SU-DHL-6 (cell line): ENCODE data around the gene ARHGEF38.

Experiments used
- H2AFZ ChIP-seq: fragments of 200-600 bp; sonication (generic); 2 replicates; pipeline ENCODE4 v1.6.1; 2014; ENCODE audit warnings: low read depth, mild to moderate bottlenecking, moderate library complexity, mixed read lengths, antibody characterized with exemption, low read length; ENCODE audit not compliant: severe bottlenecking
- H3F3A ChIP-seq: fragments of 200-600 bp; shearing (Covaris generic); 2 replicates; pipeline ENCODE4 v1.6.0; 2016; ENCODE audit warnings: antibody characterized with exemption, mild to moderate bottlenecking; ENCODE audit not compliant: insufficient read depth
- H3K27ac ChIP-seq: fragments of 200-600 bp; sonication (generic); 2 replicates; pipeline ENCODE4 v1.5.1; 2016; ENCODE audit warnings: low read depth, mild to moderate bottlenecking, low read length, moderate library complexity, mixed read lengths
- H3K27me3 ChIP-seq: fragments of 200-600 bp; sonication (generic), shearing (Covaris generic); 2 replicates; pipeline ENCODE4 v1.6.0; 2014; ENCODE audit warnings: mild to moderate bottlenecking, low read length
- H3K36me3 ChIP-seq: fragments of 200-600 bp; sonication (generic); 2 replicates; pipeline ENCODE4 v1.6.1; 2014; ENCODE audit warnings: mild to moderate bottlenecking, low read length, mixed read lengths
- H3K4me2 ChIP-seq: fragments of 300-600, 200-600 bp; shearing (Covaris generic), sonication (generic); 2 replicates; pipeline ENCODE4 v1.6.0; 2014; ENCODE audit warnings: low read length, low read depth, mild to moderate bottlenecking; ENCODE audit not compliant: poor library complexity, severe bottlenecking
- H3K4me3 ChIP-seq: fragments of 200-600 bp; sonication (generic); 2 replicates; pipeline ENCODE4 v1.5.1; 2014; ENCODE audit warnings: antibody characterized with exemption, low read length, mild to moderate bottlenecking, mixed read lengths; ENCODE audit not compliant: insufficient read depth, poor library complexity, severe bottlenecking
- H3K79me2 ChIP-seq: fragments of 200-600 bp; sonication (generic); 2 replicates; pipeline ENCODE4 v1.6.1; 2014; ENCODE audit warnings: mild to moderate bottlenecking, low read length, moderate library complexity; ENCODE audit not compliant: insufficient read depth
- H3K9ac ChIP-seq: fragments of 200-600 bp; sonication (generic); 2 replicates; pipeline ENCODE4 v1.7.0; 2014; ENCODE audit warnings: mild to moderate bottlenecking, low read length
- H3K9me2 ChIP-seq: fragments of 200-600 bp; sonication (generic); replicated peaks from 2 replicates; pipeline ENCODE4 v1.6.1; 2014; ENCODE audit warnings: low read length; ENCODE audit not compliant: insufficient read depth
- H3K9me3 ChIP-seq: fragments of 200-600 bp; sonication (generic); 2 replicates; pipeline ENCODE4 v1.6.1; 2014; ENCODE audit warnings: low read length, mixed read lengths; ENCODE audit not compliant: insufficient read depth
- H4K20me1 ChIP-seq: fragments of 200-600 bp; sonication (generic); 2 replicates; pipeline ENCODE4 v1.6.1; 2014; ENCODE audit warnings: low read depth, mild to moderate bottlenecking, antibody characterized with exemption, low read length, moderate library complexity, mixed read lengths
- CTCF ChIP-seq: fragments of 200-600 bp; sonication (generic); IDR thresholded peaks from one replicate; pipeline ENCODE4 v1.5.1; 2017; ENCODE audit warnings: antibody characterized with exemption, mild to moderate bottlenecking, low read length, moderate library complexity; ENCODE audit not compliant: insufficient read depth, poor library complexity, severe bottlenecking
- EZH2phosphoT487 ChIP-seq: fragments of 200-600 bp; sonication (generic), shearing (Covaris generic); conservative IDR thresholded peaks from 2 replicates; pipeline ENCODE4 v1.6.1; 2018; ENCODE audit warnings: mild to moderate bottlenecking, antibody characterized with exemption, low read length, moderate library complexity, mixed read lengths

ARHGEF38 gene

DNA sequence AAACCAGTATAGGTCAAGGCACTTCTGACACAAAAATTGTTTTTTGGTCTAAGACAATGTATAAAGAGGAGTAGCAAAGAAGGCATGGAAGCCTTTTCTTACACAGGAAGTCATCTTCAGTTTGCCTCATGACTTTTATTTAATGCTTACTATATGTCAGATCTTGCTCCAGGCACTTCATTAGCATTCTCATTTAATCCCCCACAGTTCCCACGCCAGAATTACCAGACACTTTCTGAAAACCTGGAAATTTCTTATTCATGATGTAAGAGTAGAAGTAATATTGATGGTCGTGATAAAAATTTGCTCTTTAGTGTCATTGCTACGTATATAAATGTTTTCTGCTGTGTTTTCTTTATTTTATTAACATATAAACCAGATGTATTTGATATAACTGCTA, 39.2 kb downstream of the ARHGEF38 start:
- H2AFZ ChIP-seq = no peak overlapping the region
- no peaks in the 10 kb centered on the region for H4K20me1 ChIP-seq
- H3K9me2 ChIP-seq = no peaks in the 10 kb centered on the region
- no peak overlapping the region for H3K4me3 ChIP-seq
- H3K27me3 ChIP-seq = no peaks in the 10 kb centered on the region
- no peaks in the 10 kb centered on the region for H3K79me2 ChIP-seq
- H3K36me3 ChIP-seq = no peaks in the 10 kb centered on the region
- no peak overlapping the region for H3K27ac ChIP-seq
- no peak overlapping the region for H3K9ac ChIP-seq
- H3K9me3 ChIP-seq = no peaks in the 10 kb centered on the region
- H3F3A ChIP-seq = no peaks in the 10 kb centered on the region
- no peak for TF ChIP-seq EZH2phosphoT487
- TF ChIP-seq CTCF = no peak
- no peak overlapping the region for H3K4me2 ChIP-seq

- Histone ChIP-seq H3F3A (no peaks in the 10 kb centered on the region), H3K9ac (no peak overlapping the region), H2AFZ (no peak overlapping the region), H3K9me2 (no peaks in the 10 kb centered on the region), H3K27ac (no peak overlapping the region), H3K36me3 (no peaks in the 10 kb centered on the region), H3K9me3 (no peaks in the 10 kb centered on the region), H3K4me3 (no peak overlapping the region), H3K4me2 (no peak overlapping the region), H3K27me3 (no peaks in the 10 kb centered on the region), H4K20me1 (no peaks in the 10 kb centered on the region), H3K79me2 (no peaks in the 10 kb centered on the region)
- TF ChIP-seq EZH2phosphoT487 (no peak), CTCF (no peak)
Measured at GRCh38 chr4:105594099-105595010, 41.9 kb downstream of the ARHGEF38 start.

DNA sequence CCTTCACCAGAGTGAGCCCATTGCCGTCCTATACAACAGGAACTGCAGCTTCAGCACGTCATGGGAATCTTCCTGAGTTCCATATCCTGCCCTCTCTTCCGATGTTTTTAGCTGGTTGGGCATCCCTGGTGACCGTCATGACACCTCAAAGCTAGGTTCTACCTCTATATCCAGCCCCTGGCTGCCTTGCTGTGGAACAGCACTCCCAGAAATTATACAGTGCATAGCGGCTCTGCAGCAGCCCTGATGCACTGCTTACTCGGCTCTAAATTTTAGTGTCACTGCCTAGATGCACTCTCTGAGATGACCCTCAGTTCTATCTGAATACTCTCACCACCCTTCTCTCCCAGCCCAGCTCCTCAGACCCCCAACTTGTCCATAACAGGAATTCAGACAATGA, 44.3 kb downstream of the ARHGEF38 start:
- H3F3A ChIP-seq = no peaks in the 10 kb centered on the region
- H3K79me2 ChIP-seq = no peaks in the 10 kb centered on the region
- H3K36me3 ChIP-seq = no peaks in the 10 kb centered on the region
- H3K4me3 ChIP-seq = no peak overlapping the region
- no peak overlapping the region for H3K4me2 ChIP-seq
- no peak overlapping the region for H3K27ac ChIP-seq
- H3K9me2 ChIP-seq = no peaks in the 10 kb centered on the region
- H3K27me3 ChIP-seq = no peaks in the 10 kb centered on the region
- H2AFZ ChIP-seq = no peak overlapping the region
- H4K20me1 ChIP-seq = no peaks in the 10 kb centered on the region
- TF ChIP-seq EZH2phosphoT487 (no peak), CTCF (no peak)
- no peak overlapping the region for H3K9ac ChIP-seq
- no peaks in the 10 kb centered on the region for H3K9me3 ChIP-seq
